GM08714 (cell line): ENCODE data around the gene LGALS3BP.

Source experiments
- H3K4me3 ChIP-seq: fragments of 200-500 bp; sonication (Bioruptor generic); 2 replicates; pipeline ENCODE4 v1.5.1; 2014; ENCODE audit warnings: mild to moderate bottlenecking, low read length, inconsistent platforms
- ZNF274 ChIP-seq: IDR thresholded peaks from 2 replicates; pipeline ENCODE4 v1.6.1; 2012; ENCODE audit warnings: mild to moderate bottlenecking, low read depth, low read length

LGALS3BP gene

DNA sequence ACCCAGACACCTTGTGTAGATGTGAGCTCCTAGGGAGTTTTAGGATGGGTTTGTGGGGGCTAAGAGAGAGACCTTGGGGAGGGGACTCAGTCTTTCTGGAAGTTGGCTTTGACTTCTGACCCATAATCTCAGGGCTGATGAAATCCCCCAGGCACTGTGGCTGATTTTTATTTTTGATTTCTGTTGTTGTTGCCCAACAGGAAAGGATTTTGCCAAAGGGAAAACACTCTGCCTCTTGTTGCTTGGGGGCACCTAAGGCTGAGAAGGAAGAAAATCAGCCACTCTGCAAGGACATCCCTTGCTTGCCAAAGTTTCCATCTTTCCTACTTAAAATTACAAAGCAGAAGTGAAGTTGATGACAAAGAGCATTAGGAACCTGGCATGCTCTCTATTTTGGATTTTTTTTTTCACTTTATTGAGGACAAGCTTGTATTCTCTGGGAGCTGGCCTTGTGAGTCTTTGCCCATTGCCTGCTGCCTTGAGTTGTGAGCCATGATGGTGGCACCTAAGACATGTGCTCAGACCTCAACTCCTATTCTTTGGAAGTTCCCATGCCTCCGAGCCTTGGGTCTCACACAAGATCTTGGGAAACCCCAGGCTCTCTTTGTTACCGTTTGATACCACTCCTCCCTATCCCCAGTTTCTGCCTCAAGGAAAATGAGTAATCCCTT is 41.0 kb upstream of the LGALS3BP start:
- H3K4me3 ChIP-seq: no peak overlapping the region
- no peak for TF ChIP-seq ZNF274

DNA sequence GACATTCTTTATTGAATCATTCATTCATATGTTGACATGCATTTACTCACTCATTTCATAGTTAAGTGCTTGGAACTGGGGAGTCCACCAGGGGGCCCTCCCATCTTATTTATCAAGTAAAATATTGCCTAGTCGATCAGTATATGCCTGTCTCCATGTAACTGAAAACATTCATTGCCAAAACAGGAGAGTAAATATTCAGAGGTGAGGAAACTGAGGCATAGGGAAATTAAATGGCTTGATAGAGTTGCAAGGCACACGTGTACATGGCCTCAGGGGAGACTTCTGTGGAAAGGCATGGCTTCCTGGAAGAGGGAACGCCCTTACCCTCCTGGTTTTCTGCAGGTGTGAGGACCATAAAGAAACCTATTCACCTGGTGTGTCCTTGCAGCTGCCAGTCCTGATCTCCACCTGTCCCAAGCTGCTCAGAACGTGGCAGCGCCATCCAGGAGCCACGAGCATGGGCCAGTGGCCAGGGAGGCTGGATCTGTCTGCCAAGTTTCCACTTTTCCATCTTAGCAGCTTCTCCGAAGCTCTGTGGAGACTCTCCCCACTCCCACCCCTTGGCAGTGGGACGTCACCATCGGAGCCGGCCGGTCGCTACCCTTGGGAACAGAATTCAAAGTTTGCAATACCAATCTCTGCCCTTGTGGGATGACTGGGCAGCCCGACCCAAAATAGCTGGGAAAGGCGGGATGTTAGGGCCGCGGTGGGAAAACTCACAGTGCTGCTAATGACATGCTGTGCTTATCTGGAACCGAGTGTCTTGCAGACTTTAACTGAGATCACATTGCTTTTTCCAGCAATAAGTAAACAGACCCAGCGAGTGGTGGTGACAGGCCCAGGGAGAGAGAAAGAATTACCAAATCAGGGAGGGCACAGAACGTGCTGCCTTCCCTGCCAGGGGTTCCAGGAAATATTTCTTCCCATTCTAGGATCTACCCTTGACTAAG is 40.2 kb upstream of the LGALS3BP start:
- no peak overlapping the region for H3K4me3 ChIP-seq
- no peak for TF ChIP-seq ZNF274

DNA sequence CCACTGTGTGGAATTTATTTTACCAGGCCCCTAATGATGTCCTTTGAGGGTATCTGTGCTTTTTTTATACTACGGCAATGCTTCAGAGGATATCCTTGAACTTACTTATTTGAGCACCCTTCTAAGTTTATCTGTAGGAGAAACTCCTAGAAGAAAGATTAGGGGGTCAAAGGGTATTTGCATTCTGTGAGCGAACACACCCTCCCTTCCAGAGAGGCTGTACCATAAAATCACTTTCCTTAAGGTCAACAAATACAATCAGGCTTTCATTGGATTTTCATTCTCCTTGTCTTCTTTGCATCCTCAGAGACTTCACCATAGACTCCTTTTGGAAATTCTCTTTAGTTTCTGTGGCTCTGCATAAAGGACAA is 39.5 kb upstream of the LGALS3BP start:
- TF ChIP-seq ZNF274: no peak
- H3K4me3 ChIP-seq: no peak overlapping the region

DNA sequence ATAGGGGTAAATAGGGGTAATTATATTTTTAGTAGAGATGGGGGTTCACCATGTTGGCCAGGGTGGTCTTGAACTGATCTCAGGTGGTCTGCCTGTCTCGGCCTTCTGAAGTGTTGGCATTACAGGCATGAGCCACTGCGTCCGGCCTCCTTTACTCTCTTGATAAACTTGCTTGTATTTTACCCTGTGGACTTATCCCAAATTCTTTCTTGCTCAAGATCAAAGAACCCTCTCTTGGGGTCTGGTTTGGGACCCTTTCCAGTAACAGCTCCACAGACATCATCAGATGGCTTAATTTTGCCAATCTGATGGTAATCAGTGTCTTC is 38.6 kb upstream of the LGALS3BP start:
- TF ChIP-seq ZNF274: no peak
- H3K4me3 ChIP-seq: no peak overlapping the region

DNA sequence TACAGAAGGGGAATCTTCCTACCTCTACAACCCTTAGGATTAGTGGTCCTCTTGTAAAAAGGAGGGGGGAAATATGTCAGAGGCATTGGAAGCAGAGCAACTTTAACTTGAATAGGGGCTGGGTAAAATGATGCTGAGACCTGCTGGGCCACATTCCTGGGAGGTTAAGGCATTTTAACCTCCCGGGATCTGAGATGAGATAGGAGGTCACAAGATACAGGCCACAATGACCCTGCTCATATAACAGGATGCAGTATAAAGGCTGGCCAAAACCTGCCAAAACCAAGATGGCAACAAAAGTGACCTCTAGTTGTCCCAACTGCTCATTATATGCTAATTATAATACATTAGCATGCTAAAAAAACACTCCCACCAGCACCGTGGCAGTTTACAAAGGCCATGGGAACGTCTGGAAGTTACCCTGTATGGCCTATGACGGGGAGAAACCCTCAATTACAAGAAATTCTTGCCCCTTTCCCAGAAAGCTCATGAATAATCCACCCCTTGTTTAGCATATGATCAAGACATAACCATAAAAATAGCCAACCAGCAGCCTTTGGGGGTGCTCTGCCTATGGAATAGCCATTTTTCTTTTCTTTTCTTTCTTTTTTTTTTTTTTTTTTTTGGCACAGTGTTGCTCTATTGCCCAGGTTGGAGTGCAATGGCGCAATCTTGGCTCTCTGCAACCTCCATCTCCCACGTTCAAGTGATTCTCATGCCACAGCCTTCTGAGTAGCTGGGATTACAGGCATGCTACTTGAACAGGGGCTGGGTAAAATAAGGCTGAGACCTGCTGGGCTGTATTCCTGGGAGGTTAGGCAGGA is 38.0 kb upstream of the LGALS3BP start:
- H3K4me3 ChIP-seq: no peak overlapping the region
- no peak for TF ChIP-seq ZNF274

DNA sequence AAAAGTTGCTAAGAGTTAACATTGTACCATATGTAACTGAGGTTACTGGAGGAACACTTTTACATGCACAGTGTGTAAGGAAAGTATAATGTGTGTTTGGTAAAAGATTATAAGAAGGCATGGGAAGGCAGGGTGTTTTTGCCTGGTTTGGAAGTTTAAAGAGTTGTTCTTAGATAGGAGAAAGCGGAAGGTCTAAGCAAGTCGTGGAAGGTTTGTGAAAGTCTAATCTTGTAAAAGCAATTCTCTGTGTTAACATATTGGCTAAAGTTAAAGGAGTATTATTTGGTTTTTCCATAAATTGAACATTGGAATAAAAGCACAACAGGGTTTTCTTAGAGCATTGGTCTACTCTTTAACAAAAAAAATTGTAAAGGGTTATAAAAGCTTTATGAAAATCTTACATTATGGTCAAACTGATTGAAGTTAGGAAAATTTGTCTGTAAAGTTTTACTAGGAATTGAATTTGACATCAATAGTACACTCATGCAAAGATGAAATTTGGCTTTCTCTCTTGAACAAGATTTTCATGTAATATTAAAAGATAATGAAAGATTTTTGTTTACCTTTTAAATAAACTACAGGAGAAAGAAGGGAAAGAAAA is 34.5 kb upstream of the LGALS3BP start:
- H3K4me3 ChIP-seq: no peak overlapping the region
- TF ChIP-seq ZNF274: no peak

DNA sequence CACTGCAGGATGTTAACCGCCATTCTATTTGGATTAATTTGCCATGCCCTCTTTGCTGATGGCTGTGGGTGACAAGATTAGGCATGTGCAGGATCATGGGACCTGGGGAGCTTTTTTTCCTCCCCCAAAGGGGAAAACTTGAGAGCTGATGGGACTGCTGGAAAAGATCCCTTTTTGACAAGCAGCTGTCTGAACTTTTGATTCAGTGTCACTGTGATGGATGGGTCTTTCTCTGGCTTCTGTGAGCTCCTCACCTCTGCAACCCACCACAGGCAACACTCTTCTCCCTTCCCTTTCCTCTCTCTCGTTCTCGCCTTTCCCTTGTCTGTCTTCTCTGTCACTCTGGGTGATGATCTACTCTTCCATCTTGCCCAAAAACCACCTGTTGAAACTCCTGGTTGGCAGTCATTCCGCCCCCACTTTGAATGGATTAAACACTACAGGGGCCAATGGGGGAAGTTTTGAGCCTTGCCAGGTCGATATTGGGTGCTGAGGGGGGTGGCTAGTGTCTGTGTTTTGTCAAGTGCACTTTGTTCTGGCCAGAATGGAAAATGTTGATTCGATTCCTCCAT is 32.9 kb upstream of the LGALS3BP start:
- H3K4me3 ChIP-seq: no peak overlapping the region
- no peak for TF ChIP-seq ZNF274

DNA sequence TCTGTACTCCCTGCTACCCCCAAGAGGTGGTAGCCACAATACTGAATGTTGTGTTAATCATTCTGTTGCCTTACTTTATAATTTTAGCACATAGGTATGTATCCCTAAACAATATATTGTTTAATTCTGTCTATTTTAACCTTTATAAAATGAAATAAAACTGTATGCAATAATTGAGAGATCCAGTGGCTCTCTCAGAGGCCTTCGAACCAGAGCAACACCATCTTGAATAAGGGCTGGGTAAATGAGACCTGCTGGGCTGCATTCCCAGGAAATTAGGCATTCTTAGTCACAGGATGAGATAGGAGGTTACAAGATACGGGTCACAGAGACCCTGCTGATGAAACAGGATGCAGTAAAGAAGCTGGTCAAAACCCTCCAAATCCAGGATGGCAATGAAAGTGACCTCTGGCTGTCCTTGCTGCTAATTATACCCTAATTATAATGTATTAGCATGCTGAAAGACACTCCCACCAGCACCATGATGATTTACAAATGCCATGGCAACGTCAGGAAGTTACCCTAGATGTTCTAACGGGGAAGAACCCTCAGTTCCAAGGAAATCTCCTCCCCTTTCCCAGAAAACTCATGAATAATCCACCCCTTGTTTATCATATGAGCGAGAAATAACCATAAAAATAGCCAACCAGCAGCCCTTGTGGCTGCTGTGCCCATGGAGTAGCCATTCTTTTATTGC is 31.9 kb upstream of the LGALS3BP start:
- no peak overlapping the region for H3K4me3 ChIP-seq
- no peak for TF ChIP-seq ZNF274

DNA sequence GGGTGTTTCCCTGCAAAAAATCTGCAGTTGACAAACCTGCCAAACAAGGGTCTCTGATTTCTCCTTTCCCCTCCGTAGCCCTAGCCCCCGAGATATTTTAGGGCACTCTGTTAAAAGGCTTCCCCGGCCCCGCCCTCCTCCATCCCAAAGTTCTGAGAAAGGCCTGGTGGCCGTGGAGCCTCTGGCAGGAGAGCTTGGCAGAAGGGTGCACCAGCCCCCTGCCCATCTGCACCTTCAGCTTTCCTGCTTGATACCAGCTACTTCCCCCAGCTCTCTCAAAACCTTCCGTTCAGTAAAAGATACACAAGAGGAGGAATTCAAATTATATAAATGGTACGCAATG is 30.6 kb upstream of the LGALS3BP start:
- no peak for TF ChIP-seq ZNF274
- peak overlapping the region; percentile 57; the same call in 1 of the 2 replicates for H3K4me3 ChIP-seq

DNA sequence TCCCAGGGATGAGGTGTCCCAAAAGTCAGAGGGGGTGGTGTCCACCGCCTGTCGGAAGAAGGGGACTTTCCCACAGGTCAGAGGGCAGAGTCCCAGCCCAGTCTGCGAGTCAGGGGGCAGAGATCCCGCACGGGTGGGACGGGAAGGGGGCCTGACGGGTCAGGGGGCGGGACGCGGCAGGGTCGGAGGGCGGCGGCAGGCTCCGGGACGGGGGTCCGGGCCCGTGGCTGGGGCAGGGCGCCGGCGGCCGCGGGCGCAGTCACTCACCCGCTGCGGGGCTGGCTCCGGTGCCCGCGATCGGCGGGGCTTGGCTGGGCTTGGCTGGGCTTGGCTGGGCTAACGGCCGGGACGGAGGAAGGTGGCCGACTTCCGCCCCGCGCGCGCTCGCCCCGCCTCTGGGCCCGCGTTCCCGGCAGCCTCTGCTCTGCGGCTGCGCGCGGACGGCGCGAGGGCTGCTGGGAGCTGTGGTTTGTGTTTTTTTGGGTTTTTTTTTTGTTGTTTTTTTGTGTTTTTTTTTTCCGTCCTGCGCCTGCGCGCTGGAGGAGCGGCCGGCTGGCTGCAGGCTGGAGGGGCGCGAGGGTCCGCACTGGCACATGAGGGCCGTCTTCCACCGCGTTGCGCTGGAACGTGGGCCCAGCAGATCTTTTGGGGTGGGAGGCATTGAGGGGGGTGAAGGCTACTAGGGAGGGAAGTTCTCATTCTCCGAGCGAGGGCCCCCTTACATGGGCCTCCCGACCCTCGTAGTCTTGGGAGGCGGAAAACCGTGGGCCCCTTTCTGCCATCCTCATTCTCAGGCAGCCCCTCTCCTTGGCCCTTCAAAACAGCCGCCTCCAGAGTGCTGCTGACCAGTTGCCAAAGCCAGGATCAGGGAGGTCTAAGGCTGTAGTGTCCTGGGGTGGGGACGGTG is 29.9 kb upstream of the LGALS3BP start, which contains the start of gene CANT1:
CANT1 (minus strand) TSS at position 368 of the 907 bp plus-strand sequence. CDS start 12,142 bp downstream, outside the sequence.
- no peak for TF ChIP-seq ZNF274
- peak within 1 kb of the TSS; percentile 88 for H3K4me3 ChIP-seq

DNA sequence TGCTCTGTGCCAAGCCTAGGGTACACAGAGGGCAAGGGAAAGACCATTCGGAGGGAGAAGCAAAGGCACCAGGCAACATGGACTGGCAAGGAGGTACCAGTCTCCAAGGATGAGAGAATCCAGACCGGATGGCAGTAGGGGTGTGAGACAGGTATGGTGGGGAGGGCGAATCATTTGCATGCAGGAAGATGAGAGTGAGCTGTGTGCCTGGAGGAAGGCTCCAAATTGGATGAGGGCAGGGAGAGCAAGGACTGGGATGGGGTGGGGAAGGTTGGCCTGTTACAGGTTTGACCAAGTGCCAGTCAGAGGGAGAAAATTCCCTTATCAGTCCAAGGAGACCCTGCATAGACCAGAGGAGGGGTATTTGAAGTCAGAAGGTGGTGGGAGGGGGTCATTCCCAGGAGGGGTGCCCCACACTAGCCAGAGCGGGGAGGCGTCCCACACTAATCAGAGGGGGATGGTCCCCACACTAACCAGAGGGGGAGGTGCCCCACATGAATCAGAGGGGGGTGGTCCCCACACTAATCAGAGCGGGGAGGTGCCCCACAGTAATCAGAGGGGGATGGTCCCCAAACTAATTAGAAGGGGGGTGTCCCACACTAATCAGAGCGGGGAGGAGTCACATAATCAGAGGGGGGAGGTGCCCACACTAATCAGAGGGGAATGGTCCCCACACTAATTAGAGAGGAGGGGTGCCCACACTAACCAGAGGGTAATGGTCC is 29.1 kb upstream of the LGALS3BP start:
- H3K4me3 ChIP-seq: peak overlapping the region; percentile 88
- no peak for TF ChIP-seq ZNF274
